ENCODE results near the gene DEFB128.

- no peak for TF ChIP-seq CTCF (IDR thresholded peaks at IDR 0.05)
- no peak for TF ChIP-seq POLR2A (IDR thresholded peaks at IDR 0.05)
Observed at GRCh38 chr20:217266-217665, 27.8 kb upstream of the DEFB128 start.
